H1 (cell line): ENCODE measurements around the gene IER3IP1. TPM values are rescaled to one million over a fixed set of nuclear protein-coding genes. Genes with fewer than 3 reads are reported as not detected.

Experiments
- BRCA1 ChIP-seq: IDR thresholded peaks from 2 replicates; pipeline ENCODE4 v1.6.1; 2012; ENCODE audit warnings: low read depth, low read length, improper control_type of control experiment
- SUZ12 ChIP-seq: fragments of 200-600 bp; sonication (generic); IDR thresholded peaks from 2 replicates; pipeline ENCODE4 v1.6.1; 2012; ENCODE audit warnings: mild to moderate bottlenecking, inconsistent platforms, low read length, moderate library complexity, mixed read lengths
- TBP ChIP-seq: IDR thresholded peaks from 2 replicates; pipeline ENCODE4 v1.6.1; 2011; ENCODE audit warnings: low read depth, low read length, improper control_type of control experiment
- polyA plus RNA-seq, 7 experiments: library from polyadenylated mRNA; depleted of rRNA in 3 of 7; stranded (reverse) in 5 of 7; unstranded in 2 of 7; fragments of >200 nt in 5 of 7; fragments of 200-250 nt in 2 of 7; gene quantifications; 1 replicate in 5 of 7; 2 replicates in 1 of 7; 4 replicates in 1 of 7; pipeline versions ENCODE4 v1.2.1 to v1.2.3, GENCODE V29; 2011 to 2013; ENCODE audit warnings: missing spikeins in 2 of 7, mixed read lengths in 2 of 7
- total RNA-seq: library from RNA; stranded (reverse); fragmentation: NEBNext Ultra II Directional; extraction: Animal tissue kit (Norgen Biotek cat#: 25700); gene quantifications from 2 replicates; pipeline ENCODE4 v1.2.1, GENCODE V29; 2021

The IER3IP1 gene
- total and polyA plus RNA-seq, 2 of the 8 experiments (the other 6 are each of a cell fraction or from before 2014, with no cell fraction given), result 6.0 to 8.5 TPM

GRCh38 chr18:47109720-47110119, 66.4 kb downstream of the IER3IP1 start (continued):
- TF ChIP-seq SUZ12 (no peak), BRCA1 (no peak), TBP (no peak)
